Measurements from ENCODE around the gene GATA2. TPM values are rescaled to one million over a fixed set of nuclear protein-coding genes. Genes with fewer than 3 reads are reported as not detected.
A peak's percentile ranks its signal among the peaks of the same experiment; 100 is the strongest.

The GATA2 gene
- total RNA-seq, 1 experiment from 2014 or later, result 0.51 TPM

GRCh38 chr3:128487538-128487812 lies 5.5 kb downstream of the GATA2 start:
- no peak for TF ChIP-seq CTCF (IDR thresholded peaks at IDR 0.05; ENCODE audit: unreplicated experiment)
- no TSS peak for BruUV-seq (replicated peaks)
- H3K4me1 Mint-ChIP-seq (ENCODE audit: insufficient read depth, unreplicated experiment), result peaks cover 4% of the 10 kb centered on the region
- H3K27me3 Mint-ChIP-seq (ENCODE audit: insufficient read depth, unreplicated experiment), result peaks cover 24% of the 10 kb centered on the region
- intact Hi-C loops (cut with micrococcal nuclease), result no loop called here
- POLR2A ChIA-PET, result interaction anchor here (0.6 kb wide), 1 partner anchor 53 kb away, joined by 3 read pairs; no protein-coding TSS in a partner anchor
- CTCF ChIA-PET, result no interaction called here
- no peak for DNase-seq (ENCODE audit: unreplicated experiment)
- H3K9me3 Mint-ChIP-seq (ENCODE audit: unreplicated experiment), result no peaks in the 10 kb centered on the region
- H3K27ac Mint-ChIP-seq (ENCODE audit: low read depth, unreplicated experiment), result no peak overlapping the region
- peak overlapping the region; percentile 85 for H3K4me3 Mint-ChIP-seq (ENCODE audit: unreplicated experiment)
- no peaks in the 10 kb centered on the region for H3K36me3 Mint-ChIP-seq (ENCODE audit: insufficient read depth, unreplicated experiment)

GRCh38 chr3:128486681-128487537 lies 6.1 kb downstream of the GATA2 start:
- CTCF ChIA-PET, result interaction anchor here (0.8 to 1.0 kb wide), 2 partner anchors 49 to 61 kb away, joined by 3 read pairs; no protein-coding TSS in a partner anchor
- Mint-ChIP-seq H3K27me3 (ENCODE audit: insufficient read depth, unreplicated experiment) (peaks cover 24% of the 10 kb centered on the region), H3K4me3 (ENCODE audit: unreplicated experiment) (peak overlapping the region; percentile 85), H3K4me1 (ENCODE audit: insufficient read depth, unreplicated experiment) (peaks cover 4% of the 10 kb centered on the region), H3K36me3 (ENCODE audit: insufficient read depth, unreplicated experiment) (no peaks in the 10 kb centered on the region), H3K27ac (ENCODE audit: low read depth, unreplicated experiment) (no peak overlapping the region), H3K9me3 (ENCODE audit: unreplicated experiment) (no peaks in the 10 kb centered on the region)
- no TSS peak for BruUV-seq (replicated peaks)
- POLR2A ChIA-PET, result interaction anchor here (0.6 kb wide), 1 partner anchor 52 kb away, joined by 3 read pairs; no protein-coding TSS in a partner anchor
- peak; percentile 4 for DNase-seq (ENCODE audit: unreplicated experiment)
- intact Hi-C loops (cut with micrococcal nuclease), result no loop called here
- no peak for TF ChIP-seq CTCF (IDR thresholded peaks at IDR 0.05; ENCODE audit: unreplicated experiment)

- intact Hi-C loops (cut with micrococcal nuclease), result no loop called here
- no peak for DNase-seq (ENCODE audit: unreplicated experiment)
- POLR2A ChIA-PET, result no interaction called here
- Mint-ChIP-seq H3K4me1 (ENCODE audit: insufficient read depth, unreplicated experiment) (peaks cover 4% of the 10 kb centered on the region), H3K4me3 (ENCODE audit: unreplicated experiment) (peak overlapping the region; percentile 85), H3K36me3 (ENCODE audit: insufficient read depth, unreplicated experiment) (no peaks in the 10 kb centered on the region), H3K27me3 (ENCODE audit: insufficient read depth, unreplicated experiment) (peaks cover 24% of the 10 kb centered on the region), H3K9me3 (ENCODE audit: unreplicated experiment) (no peaks in the 10 kb centered on the region), H3K27ac (ENCODE audit: low read depth, unreplicated experiment) (no peak overlapping the region)
- CTCF ChIA-PET, result interaction anchor here (0.8 to 1.0 kb wide), 3 partner anchors 48 to 79 kb away, joined by 3 read pairs; no protein-coding TSS in a partner anchor
- no TSS peak for BruUV-seq (replicated peaks)
- no peak for TF ChIP-seq CTCF (IDR thresholded peaks at IDR 0.05; ENCODE audit: unreplicated experiment)
Observed at GRCh38 chr3:128486205-128486628, 6.8 kb downstream of the GATA2 start.

- Mint-ChIP-seq H3K4me3 (ENCODE audit: unreplicated experiment) (peak overlapping the region; percentile 85), H3K4me1 (ENCODE audit: insufficient read depth, unreplicated experiment) (peaks cover 4% of the 10 kb centered on the region), H3K27me3 (ENCODE audit: insufficient read depth, unreplicated experiment) (peaks cover 24% of the 10 kb centered on the region), H3K36me3 (ENCODE audit: insufficient read depth, unreplicated experiment) (no peaks in the 10 kb centered on the region), H3K27ac (ENCODE audit: low read depth, unreplicated experiment) (no peak overlapping the region), H3K9me3 (ENCODE audit: unreplicated experiment) (no peaks in the 10 kb centered on the region)
- no TSS peak for BruUV-seq (replicated peaks)
- DNase-seq (ENCODE audit: unreplicated experiment), result no peak
- ChIA-PET POLR2A (no interaction called here), CTCF (interaction anchor here (0.6 to 1.0 kb wide), 3 partner anchors 60 to 282 kb away, joined by 3 read pairs; no protein-coding TSS in a partner anchor)
- intact Hi-C loops (cut with micrococcal nuclease), result no loop called here
- TF ChIP-seq CTCF (IDR thresholded peaks at IDR 0.05; ENCODE audit: unreplicated experiment), result no peak
Observed at GRCh38 chr3:128485282-128486204, 7.5 kb downstream of the GATA2 start.

Measured in MCF 10A (cell line).